Right cardiac atrium (tissue), 5 donors: Measurements from ENCODE around the gene ODF4. TPM values are rescaled to one million over a fixed set of nuclear protein-coding genes. Genes with fewer than 3 reads are reported as not detected.

ENCODE experiments used
- ATAC-seq, 2 donors: fragments of 200-7000 bp; cut with Tn5 transposase; one replicate each; pipeline versions ENCODE4 v1.8.0 to v1.9.1; 2020; ENCODE audit warnings: moderate library complexity in 2 of 2, mild to moderate bottlenecking in 1 of 2
- DNase-seq, 3 donors: peaks; one replicate each; pipeline ENCODE4 v3.0.0-alpha.2; 2020
- H3K27ac ChIP-seq: one replicate; pipeline ENCODE4 v1.5.1; 2013; ENCODE audit warnings: mild to moderate bottlenecking, low read length, control low read depth, moderate library complexity
- H3K27me3 ChIP-seq: one replicate; pipeline ENCODE4 v1.6.1; 2013; ENCODE audit not compliant: control insufficient read depth, insufficient read depth
- H3K4me1 ChIP-seq: one replicate; pipeline ENCODE4 v1.6.1; 2013; ENCODE audit warnings: low read length; ENCODE audit not compliant: control insufficient read depth, insufficient read depth
- H3K4me3 ChIP-seq: one replicate; pipeline ENCODE4 v1.5.1; 2013; ENCODE audit warnings: low read length, control low read depth
- H3K9me3 ChIP-seq: one replicate; pipeline ENCODE4 v1.6.1; 2013; ENCODE audit warnings: low read length; ENCODE audit not compliant: control insufficient read depth
- WGBS: extraction: QIAGEN DNeasy Blood & Tissue Kit; methylation state at CpG from one replicate; pipeline ENCODE4 v1.1.7; 2013; 5-methylcytosine and 5-hydroxymethylcytosine counted together
- intact Hi-C, 4 donors: fragments of 100-400 bp; cut with DNase I; formaldehyde crosslinking; loops; one replicate each; pipeline versions ENCODE4 v1.11.0 to v1.14.0; 2022 to 2023
- polyA plus RNA-seq: library from polyadenylated mRNA; stranded (reverse); fragments of 200-250 nt; gene quantifications from one replicate; pipeline ENCODE4 v1.2.3, GENCODE V29; 2013
- total RNA-seq, 4 donors: library from RNA; stranded (reverse); fragmentation: NEBNext Ultra II Directional; extraction: Animal tissue kit (Norgen Biotek cat#: 25700); gene quantifications; one replicate each; pipeline ENCODE4 v1.2.1, GENCODE V29; 2021
- donor health status: healthy with polysubstance abuse.
- donor health status: DM: no; HTN: yes; CAD: no.
- donor health status: DM: no; HTN: no; CAD: no.
- donor health status: DM: no; HTN: yes; CAD: no; lungs with severe emphysema.
- donor health status: DM: yes; HTN: yes; CAD: no.

ODF4 gene
- total and polyA plus RNA-seq, 5 donors, result not detected

- intact Hi-C loops, result no loop called here
- ATAC-seq, result peak; percentile 78 to 84
- peak overlapping the region; percentile 58 for H3K4me3 ChIP-seq
- WGBS, result 3% methylated on average over 48 of the region's 48 CpGs
- peak; percentile 54 to 81 (median 79) for DNase-seq
- peak overlapping the region; percentile 53 for H3K27ac ChIP-seq
- H3K27me3 ChIP-seq, result no peaks in the 10 kb centered on the region
- no peaks in the 10 kb centered on the region for H3K4me1 ChIP-seq
- H3K9me3 ChIP-seq, result no peaks in the 10 kb centered on the region
Measured at GRCh38 chr17:8326511-8327302, 12.9 kb upstream of the ODF4 start.

- intact Hi-C loops, result no loop called here
- Histone ChIP-seq H3K27me3 (no peaks in the 10 kb centered on the region), H3K9me3 (no peaks in the 10 kb centered on the region), H3K27ac (no peak overlapping the region), H3K4me3 (peak overlapping the region; percentile 58), H3K4me1 (no peaks in the 10 kb centered on the region)
- peak; percentile 18 to 40 for ATAC-seq
- 14% methylated on average over 25 of the region's 25 CpGs for WGBS
- peak in 2 of 3 donors; percentile 64 to 67 for DNase-seq
Measured at GRCh38 chr17:8327303-8327649, 12.4 kb upstream of the ODF4 start.

- Histone ChIP-seq H3K9me3 (no peaks in the 10 kb centered on the region), H3K27me3 (no peaks in the 10 kb centered on the region), H3K4me1 (no peaks in the 10 kb centered on the region), H3K27ac (no peak overlapping the region), H3K4me3 (no peak overlapping the region)
- intact Hi-C loops, result no loop called here
- ATAC-seq (no peak), DNase-seq (no peak)
- 86% methylated on average over 2 of the region's 2 CpGs for WGBS
Measured at GRCh38 chr17:8332128-8332527, 7.5 kb upstream of the ODF4 start.

- ATAC-seq, result peak; percentile 51 to 76
- 27% methylated on average over 5 of the region's 5 CpGs for WGBS
- peak in 2 of 3 donors; percentile 60 to 70 for DNase-seq
- Histone ChIP-seq H3K27ac (no peak overlapping the region), H3K4me1 (no peaks in the 10 kb centered on the region), H3K4me3 (no peak overlapping the region), H3K9me3 (no peaks in the 10 kb centered on the region), H3K27me3 (no peaks in the 10 kb centered on the region)
- intact Hi-C loops, result no loop called here
Measured at GRCh38 chr17:8332688-8333087, 7.0 kb upstream of the ODF4 start.

GRCh38 chr17:8333281-8333680, 6.4 kb upstream of the ODF4 start:
- H3K27ac ChIP-seq, result no peak overlapping the region
- DNase-seq, result no peak
- peak in 1 of 2 donors; percentile 61 for ATAC-seq

GRCh38 chr17:8337802-8338752, 1.6 kb upstream of the ODF4 start:
- Histone ChIP-seq H3K27me3 (no peaks in the 10 kb centered on the region), H3K4me3 (no peak overlapping the region), H3K27ac (no peak overlapping the region), H3K9me3 (no peaks in the 10 kb centered on the region), H3K4me1 (peaks cover 4% of the 10 kb centered on the region)
- no peak for DNase-seq
- no peak for ATAC-seq
- intact Hi-C loops, result no loop called here
- WGBS, result 37% methylated on average over 11 of the region's 11 CpGs

More at GRCh38 chr17:8333281-8333680, 6.4 kb upstream of the ODF4 start:
- Histone ChIP-seq H3K4me1 (no peaks in the 10 kb centered on the region), H3K9me3 (no peaks in the 10 kb centered on the region), H3K27me3 (no peaks in the 10 kb centered on the region), H3K4me3 (no peak overlapping the region)
- WGBS, result 84% methylated on average over 4 of the region's 4 CpGs
- intact Hi-C loops, result no loop called here

GRCh38 chr17:8338753-8339140, 893 bp upstream of the ODF4 start:
- intact Hi-C loops, result no loop called here

GRCh38 chr17:8341456-8341855, 1.8 kb downstream of the ODF4 start:
- no peak overlapping the region for H3K27ac ChIP-seq
- H3K9me3 ChIP-seq, result no peaks in the 10 kb centered on the region
- ATAC-seq (no peak), DNase-seq (no peak)
- intact Hi-C loops, result no loop called here
- WGBS, result 61% methylated on average over 4 of the region's 4 CpGs
- H3K4me3 ChIP-seq, result no peak overlapping the region
- no peaks in the 10 kb centered on the region for H3K27me3 ChIP-seq
- H3K4me1 ChIP-seq, result peaks cover 4% of the 10 kb centered on the region

More at GRCh38 chr17:8338753-8339140, 893 bp upstream of the ODF4 start:
- Histone ChIP-seq H3K27ac (no peak overlapping the region), H3K27me3 (no peaks in the 10 kb centered on the region), H3K4me3 (no peak overlapping the region), H3K9me3 (no peaks in the 10 kb centered on the region), H3K4me1 (peaks cover 4% of the 10 kb centered on the region)
- no peak for ATAC-seq
- no peak for DNase-seq
- 76% methylated on average over 5 of the region's 5 CpGs for WGBS

- Histone ChIP-seq H3K9me3 (no peaks in the 10 kb centered on the region), H3K4me3 (no peak overlapping the region), H3K4me1 (no peaks in the 10 kb centered on the region), H3K27me3 (no peaks in the 10 kb centered on the region), H3K27ac (no peak overlapping the region)
- WGBS, result 66% methylated on average over 6 of the region's 6 CpGs
- no peak for ATAC-seq
- intact Hi-C loops, result no loop called here
- DNase-seq, result no peak
Measured at GRCh38 chr17:8345052-8345690, 5.5 kb downstream of the ODF4 start.

GRCh38 chr17:8345951-8346665, 6.5 kb downstream of the ODF4 start:
- intact Hi-C loops, result no loop called here
- H3K4me3 ChIP-seq, result no peak overlapping the region
- H3K27me3 ChIP-seq, result no peaks in the 10 kb centered on the region
- ATAC-seq (no peak), DNase-seq (no peak)
- no peaks in the 10 kb centered on the region for H3K4me1 ChIP-seq
- 54% methylated on average over 5 of the region's 5 CpGs for WGBS
- H3K9me3 ChIP-seq, result no peaks in the 10 kb centered on the region
- no peak overlapping the region for H3K27ac ChIP-seq
